ENCODE measurements around the gene CELA2A.
"Not testable (repeated sequence)": the region's sequence is repeated elsewhere in the genome, so short reads cannot be mapped to it uniquely, and the experiment has no call there.

DNA sequence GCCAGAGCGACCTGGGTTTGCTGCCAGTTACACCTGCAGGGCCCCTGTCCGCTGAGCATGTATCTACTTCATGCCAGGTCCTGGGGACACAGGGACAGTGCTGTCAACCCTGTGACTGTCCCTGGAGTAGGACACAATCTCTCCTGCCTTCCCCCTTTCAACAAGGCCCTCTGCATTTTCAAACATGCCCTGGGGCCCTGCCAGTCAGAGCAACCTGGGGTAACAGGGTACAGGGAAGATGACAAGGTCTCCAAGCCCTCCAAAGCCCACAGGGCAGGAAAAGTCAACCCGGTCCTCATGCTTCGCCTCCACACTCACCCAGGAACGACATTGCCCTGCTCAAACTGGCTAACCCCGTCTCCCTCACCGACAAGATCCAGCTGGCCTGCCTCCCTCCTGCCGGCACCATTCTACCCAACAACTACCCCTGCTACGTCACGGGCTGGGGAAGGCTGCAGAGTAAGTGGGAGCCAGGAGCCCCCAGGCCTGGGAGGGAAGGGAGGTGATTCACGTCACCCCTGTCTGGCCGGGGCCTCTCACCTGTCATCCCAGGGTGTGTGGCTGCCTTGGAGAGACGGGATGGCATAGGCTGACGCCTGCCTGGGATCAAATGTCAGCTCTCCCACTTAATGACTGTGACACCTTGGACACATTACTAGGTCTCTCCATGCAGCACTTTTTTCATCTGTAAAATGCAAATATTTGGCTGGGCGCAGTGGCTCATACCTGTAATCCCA lies 6.7 kb downstream of the CELA2A start:
- not testable (repeated sequence) for TF ChIP-seq TAF1, POLR2AphosphoS5 (IDR thresholded peaks at IDR 0.05; ENCODE audit: low read depth, low read length)
